ENCODE measurements around the gene HIP1. TPM values are rescaled to one million over a fixed set of nuclear protein-coding genes. Genes with fewer than 3 reads are reported as not detected.

HIP1 gene
- total and polyA plus RNA-seq, 2 of the 13 experiments (the other 11 are each of a cell fraction or from before 2014, with no cell fraction given): 4.5 to 6.2 TPM

DNA sequence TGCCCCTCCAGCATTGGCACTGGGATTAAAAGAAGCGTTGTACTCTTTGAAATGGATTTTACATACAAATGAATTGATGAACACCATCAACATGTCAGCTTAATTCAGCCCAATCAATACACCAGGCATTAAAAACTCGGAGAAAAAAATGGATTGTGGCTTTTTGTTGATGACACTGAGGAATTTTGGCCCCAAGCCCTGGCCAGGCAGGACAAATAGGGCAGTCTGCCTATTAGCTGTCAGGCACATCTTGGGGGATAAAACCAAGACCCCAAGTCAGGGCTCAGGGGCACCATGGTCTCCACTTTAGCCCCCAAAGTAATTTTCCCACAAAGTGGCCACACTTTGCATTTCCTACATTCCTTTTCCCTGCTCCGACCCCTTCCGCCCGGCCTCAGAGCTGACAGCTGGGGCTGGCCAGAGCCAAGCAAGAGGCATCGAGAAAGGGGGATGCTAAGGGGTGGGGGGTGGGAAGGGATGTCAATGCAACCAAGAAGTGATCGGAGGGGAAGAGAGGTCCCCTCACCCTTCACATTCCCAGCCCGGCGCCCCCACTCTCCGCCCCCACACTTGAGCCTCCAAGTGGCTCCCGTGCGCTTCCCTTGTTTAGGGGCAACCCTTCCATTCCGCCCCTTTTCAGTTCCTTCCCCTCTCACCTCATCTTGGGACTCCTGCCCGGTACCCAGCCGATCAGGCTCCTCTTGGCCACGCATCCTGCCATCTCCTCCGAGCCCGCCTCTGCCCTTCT is 711 bp downstream of the HIP1 start (continued):
- TF ChIP-seq ZNF788 (CRISPR knock-in tag; IDR thresholded peaks at IDR 0.05; ENCODE audit: borderline replicate concordance) (0 out of 2 replicates have a peak, but pooled peaks have one; percentile 38), SAP130 (CRISPR knock-in tag; IDR thresholded peaks at IDR 0.05; ENCODE audit: low read depth) (no peak), ZNF143 (CRISPR knock-in tag; IDR thresholded peaks at IDR 0.05) (no peak), ZNF782 (CRISPR knock-in tag; IDR thresholded peaks at IDR 0.05; ENCODE audit: borderline replicate concordance) (no peak), MAZ (IDR thresholded peaks at IDR 0.05; ENCODE audit: borderline replicate concordance, low read depth, low read length) (no peak), MAZ (CRISPR knock-in tag; IDR thresholded peaks at IDR 0.05; ENCODE audit: low read depth) (peak; percentile 22; the same call in 1 of the 2 replicates), ZNF839 (CRISPR knock-in tag; IDR thresholded peaks at IDR 0.05; ENCODE audit: borderline replicate concordance) (no peak), ZNF251 (CRISPR knock-in tag; IDR thresholded peaks at IDR 0.05) (no peak)
- TF ChIP-seq, protein P1, sequence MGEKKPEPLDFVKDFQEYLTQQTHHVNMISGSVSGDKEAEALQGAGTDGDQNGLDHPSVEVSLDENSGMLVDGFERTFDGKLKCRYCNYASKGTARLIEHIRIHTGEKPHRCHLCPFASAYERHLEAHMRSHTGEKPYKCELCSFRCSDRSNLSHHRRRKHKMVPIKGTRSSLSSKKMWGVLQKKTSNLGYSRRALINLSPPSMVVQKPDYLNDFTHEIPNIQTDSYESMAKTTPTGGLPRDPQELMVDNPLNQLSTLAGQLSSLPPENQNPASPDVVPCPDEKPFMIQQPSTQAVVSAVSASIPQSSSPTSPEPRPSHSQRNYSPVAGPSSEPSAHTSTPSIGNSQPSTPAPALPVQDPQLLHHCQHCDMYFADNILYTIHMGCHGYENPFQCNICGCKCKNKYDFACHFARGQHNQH (CRISPR knock-in tag; IDR thresholded peaks at IDR 0.05): no peak

DNA sequence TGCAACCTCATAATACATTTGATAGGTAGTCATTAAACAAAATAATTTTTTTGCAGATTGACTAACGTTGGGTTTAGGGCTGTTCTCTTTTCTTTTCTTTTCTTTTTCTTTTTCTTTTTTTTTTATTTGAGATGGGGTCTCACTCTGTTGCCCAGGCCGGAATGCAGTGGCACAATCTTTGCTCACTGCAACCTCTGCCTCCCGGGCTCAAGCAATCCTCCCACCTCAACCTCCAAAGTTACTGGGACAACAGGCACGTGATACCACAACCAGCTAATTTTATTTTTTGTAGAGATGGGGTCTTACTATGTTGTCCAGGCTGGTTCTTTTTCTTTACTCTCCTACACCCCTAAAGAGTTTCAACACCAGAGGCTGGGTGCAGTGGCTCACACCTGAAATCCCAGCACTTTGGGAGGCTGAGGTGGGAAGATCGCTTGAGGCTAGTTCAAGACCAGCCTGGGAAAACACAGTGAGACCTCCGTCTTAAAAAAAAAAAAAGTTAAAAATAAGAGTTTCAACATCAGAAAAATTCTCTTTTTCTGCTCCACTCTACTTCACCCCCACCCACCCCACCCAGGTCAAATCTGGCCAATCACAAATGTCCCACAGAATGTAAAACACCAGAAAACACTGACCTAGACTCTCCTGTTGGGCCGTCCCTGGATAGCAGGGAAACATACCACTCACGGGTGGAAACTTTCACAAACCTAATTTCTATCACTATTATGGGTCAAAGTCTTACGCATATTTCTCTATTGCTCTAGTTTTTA is 3.0 kb downstream of the HIP1 start:
- 98% methylated on average over 9 of the region's 9 CpGs for WGBS (ENCODE audit: low lambda C conversion rate)
- Histone ChIP-seq H3K9me3 (ENCODE audit: low read length) (no peaks in the 10 kb centered on the region), H3K27ac (ENCODE audit: extremely low read length, insufficient read depth, low read length) (no peak overlapping the region), H3K4me2 (ENCODE audit: low read depth, low read length) (no peak overlapping the region), H3K9ac (ENCODE audit: insufficient read depth, low read depth, low read length) (no peak overlapping the region), H3K4me1 (ENCODE audit: insufficient read depth, low read length) (peaks cover 31% of the 10 kb centered on the region), H3K79me2 (ENCODE audit: insufficient read depth, low read length) (no peaks in the 10 kb centered on the region), H4K20me1 (ENCODE audit: insufficient read depth, low read length) (no peaks in the 10 kb centered on the region), H3K36me3 (replicated peaks in 1 of 2; ENCODE audit: control insufficient read depth in 1 of 2, insufficient read depth in 2 of 2, low read length in 2 of 2) (no peaks in the 10 kb centered on the region), H2AFZ (ENCODE audit: low read length) (no peak overlapping the region), H3K4me3 (replicated peaks in 1 of 3; ENCODE audit: insufficient read depth in 1 of 3, low read depth in 2 of 3, low read length in 3 of 3) (no peak overlapping the region), H3K27me3 (ENCODE audit: control insufficient read depth in 1 of 2, insufficient read depth in 2 of 2, low read length in 2 of 2) (no peaks in the 10 kb centered on the region; a peak in 1 of 5 replicates)
- BruUV-seq (replicated peaks): no TSS peak
- intact Hi-C loops (cut with micrococcal nuclease; ENCODE audit: unreplicated experiment): no loop called here
- POLR2A ChIA-PET: no interaction called here
- 0 out of 2 replicates have a peak, but pooled peaks have one; percentile 36 for TF ChIP-seq ZNF121 (CRISPR knock-in tag; IDR thresholded peaks at IDR 0.05)
- no peak for TF ChIP-seq AHR (CRISPR knock-in tag; IDR thresholded peaks at IDR 0.05)
- no peak for DNase-seq (ENCODE audit: low spot score)
- no peak for FAIRE-seq
- in situ Hi-C loops (cut with HindIII; ENCODE audit: extremely low pct_ligation_motif_present, low pct_unique_long_range_greater_than_20kb): no loop called here
- no peak for ATAC-seq
- CTCF ChIA-PET (ENCODE audit: low intra/inter-chr PET ratio, low total read pairs): no interaction called here

All from HepG2 (cell line).